ENCODE measurements around the gene SLAMF7. TPM values are rescaled to one million over a fixed set of nuclear protein-coding genes. Genes with fewer than 3 reads are reported as not detected.

SLAMF7 gene
- total RNA-seq, 4 donors from 2014 or later = 0.22 to 0.90 (median 0.51) TPM

DNA sequence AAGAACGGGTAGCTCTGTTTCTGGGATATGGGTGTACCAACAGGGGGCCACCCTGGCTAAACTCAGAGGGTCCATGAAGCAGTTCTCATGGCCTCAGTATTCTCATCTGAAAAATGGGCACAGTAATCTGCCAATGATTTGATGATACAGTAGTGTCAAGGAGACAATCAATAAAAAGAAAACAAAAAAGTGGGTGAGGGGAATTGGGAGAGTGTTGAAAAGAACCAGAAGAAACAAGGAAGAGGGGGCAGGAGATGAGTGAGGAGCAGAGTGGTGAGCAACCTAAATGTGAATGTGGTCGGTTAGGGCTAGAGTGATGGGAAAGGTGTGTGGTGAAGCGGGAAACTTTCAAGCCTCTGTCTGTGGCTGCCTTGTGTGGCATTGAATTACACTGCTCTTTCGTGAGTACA lies 2.0 kb downstream of the SLAMF7 start:
- no peaks in the 10 kb centered on the region for H3K4me1 ChIP-seq
- TF ChIP-seq POLR2A (IDR thresholded peaks at IDR 0.05) (no peak), EP300 (IDR thresholded peaks at IDR 0.05) (no peak), CTCF (IDR thresholded peaks at IDR 0.05) (no peak)
- no peak overlapping the region for H3K27ac ChIP-seq
- H3K4me3 ChIP-seq = no peak overlapping the region
- H3K27me3 ChIP-seq = no peaks in the 10 kb centered on the region
- no peak for DNase-seq (ENCODE audit: low spot score in 2 of 2)
- H3K9me3 ChIP-seq = peaks cover 0 to 10% (median 0%) of the 10 kb centered on the region in 4 donors
- H3K36me3 ChIP-seq = no peaks in the 10 kb centered on the region
- 85 to 86% methylated on average over 4 of the region's 4 CpGs for WGBS, 2 donors

DNA sequence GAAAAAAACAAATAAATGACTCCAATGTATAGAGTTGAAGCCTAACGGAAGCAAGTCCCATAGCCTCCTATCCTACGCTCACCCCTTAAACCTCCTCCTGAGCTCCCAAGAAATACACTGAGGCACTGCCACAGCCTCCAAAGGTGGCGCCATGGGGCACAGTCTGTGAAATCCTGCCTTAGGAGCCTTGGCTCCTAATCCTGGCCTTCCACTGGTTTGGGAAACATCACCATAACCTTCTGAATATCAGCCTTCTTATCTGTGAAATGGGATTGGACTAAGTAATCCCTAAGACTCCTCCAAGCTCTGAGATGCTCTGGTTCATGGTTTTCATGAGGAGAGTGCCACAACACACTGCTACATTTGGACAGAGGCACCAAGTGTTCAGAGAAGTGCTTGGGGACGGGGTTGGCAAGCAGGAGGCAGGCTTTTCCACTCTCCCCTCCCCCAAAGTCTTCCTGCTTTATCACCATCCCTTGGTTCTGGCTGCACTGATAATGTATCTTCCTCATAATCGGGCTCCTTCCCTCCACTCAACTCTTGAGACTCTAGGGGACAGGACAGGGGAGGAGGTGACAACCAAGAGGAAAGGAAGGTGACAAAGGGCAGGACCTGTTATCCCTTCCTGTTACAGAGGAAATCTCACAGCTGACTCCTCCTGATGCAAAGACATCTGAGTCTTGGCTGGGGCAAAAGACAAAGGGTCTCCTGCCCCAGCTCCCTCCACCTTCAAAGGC lies 2.7 kb downstream of the SLAMF7 start:
- H3K4me1 ChIP-seq = no peaks in the 10 kb centered on the region
- DNase-seq (ENCODE audit: low spot score in 2 of 2) = no peak
- no peak overlapping the region for H3K27ac ChIP-seq
- no peaks in the 10 kb centered on the region for H3K27me3 ChIP-seq
- WGBS, 2 donors = 65 to 74% methylated on average over 5 of the region's 5 CpGs
- H3K9me3 ChIP-seq = peaks cover 0 to 6% (median 0%) of the 10 kb centered on the region in 4 donors
- no peak overlapping the region for H3K4me3 ChIP-seq
- no peaks in the 10 kb centered on the region for H3K36me3 ChIP-seq
- TF ChIP-seq EP300 (IDR thresholded peaks at IDR 0.05) = no peak
- TF ChIP-seq CTCF (IDR thresholded peaks at IDR 0.05) = no peak
- TF ChIP-seq POLR2A (IDR thresholded peaks at IDR 0.05) = no peak

GRCh38 chr1:160742428-160743127 lies 3.5 kb downstream of the SLAMF7 start:
- 83 to 87% methylated on average over 8 of the region's 8 CpGs for WGBS, 2 donors
- Histone ChIP-seq H3K27me3 (no peaks in the 10 kb centered on the region), H3K27ac (no peak overlapping the region), H3K4me3 (no peak overlapping the region), H3K4me1 (no peaks in the 10 kb centered on the region), H3K9me3 (no peaks in the 10 kb centered on the region), H3K36me3 (no peaks in the 10 kb centered on the region)
- no peak for DNase-seq (ENCODE audit: low spot score in 2 of 2)
- TF ChIP-seq CTCF (IDR thresholded peaks at IDR 0.05) = no peak
- TF ChIP-seq EP300 (IDR thresholded peaks at IDR 0.05) = no peak
- no peak for TF ChIP-seq POLR2A (IDR thresholded peaks at IDR 0.05)

- no peak overlapping the region for H3K4me3 ChIP-seq
- H3K4me1 ChIP-seq = no peaks in the 10 kb centered on the region
- H3K9me3 ChIP-seq = no peaks in the 10 kb centered on the region
- TF ChIP-seq CTCF (IDR thresholded peaks at IDR 0.05) (no peak), POLR2A (IDR thresholded peaks at IDR 0.05) (no peak), EP300 (IDR thresholded peaks at IDR 0.05) (no peak)
- no peak overlapping the region for H3K27ac ChIP-seq
- no peaks in the 10 kb centered on the region for H3K27me3 ChIP-seq
- WGBS, 2 donors = 82 to 87% methylated on average over 3 of the region's 3 CpGs
- no peak for DNase-seq (ENCODE audit: low spot score in 2 of 2)
- H3K36me3 ChIP-seq = no peaks in the 10 kb centered on the region
Measured at GRCh38 chr1:160743266-160743665, 4.2 kb downstream of the SLAMF7 start.

GRCh38 chr1:160744199-160744851 lies 5.3 kb downstream of the SLAMF7 start:
- Histone ChIP-seq H3K4me1 (no peaks in the 10 kb centered on the region), H3K27me3 (no peaks in the 10 kb centered on the region), H3K27ac (no peak overlapping the region), H3K4me3 (no peak overlapping the region), H3K36me3 (no peaks in the 10 kb centered on the region), H3K9me3 (no peaks in the 10 kb centered on the region)
- 44 to 46% methylated on average over 7 of the region's 7 CpGs for WGBS, 2 donors
- no peak for TF ChIP-seq EP300 (IDR thresholded peaks at IDR 0.05)
- TF ChIP-seq CTCF (IDR thresholded peaks at IDR 0.05) = no peak
- no peak for TF ChIP-seq POLR2A (IDR thresholded peaks at IDR 0.05)
- no peak for DNase-seq (ENCODE audit: low spot score in 2 of 2)
